Osteoblast (primary cell): ENCODE measurements around the gene DCAF15. TPM values are rescaled to one million over a fixed set of nuclear protein-coding genes. Genes with fewer than 3 reads are reported as not detected.

Experiments
- DNase-seq: peaks from one replicate; pipeline ENCODE4 v3.0.0; 2011; ENCODE audit warnings: low spot score, mixed read lengths; ENCODE audit not compliant: insufficient read length; ENCODE audit errors: missing footprints
- H2AFZ ChIP-seq: 2 replicates; pipeline ENCODE4 v1.6.0; 2011; ENCODE audit warnings: mild to moderate bottlenecking, low read length
- H3K27ac ChIP-seq: 2 replicates; pipeline ENCODE4 v1.5.1; 2011; ENCODE audit warnings: mild to moderate bottlenecking, low read depth, low read length, moderate library complexity
- H3K27me3 ChIP-seq: 2 replicates; pipeline ENCODE4 v1.6.0; 2012; ENCODE audit warnings: mild to moderate bottlenecking, control low read depth, inconsistent platforms, low read length, moderate library complexity; ENCODE audit not compliant: insufficient read depth
- H3K36me3 ChIP-seq: 2 replicates; pipeline ENCODE4 v1.5.1; 2011; ENCODE audit warnings: mild to moderate bottlenecking, low read length, control low read depth, moderate library complexity; ENCODE audit not compliant: insufficient read depth
- H3K4me1 ChIP-seq: 2 replicates; pipeline ENCODE4 v1.5.1; 2011; ENCODE audit warnings: mild to moderate bottlenecking, low read length, control low read depth, moderate library complexity; ENCODE audit not compliant: insufficient read depth
- H3K4me2 ChIP-seq: 2 replicates; pipeline ENCODE4 v1.6.0; 2011; ENCODE audit warnings: mild to moderate bottlenecking, low read length; ENCODE audit not compliant: insufficient read depth
- H3K4me3 ChIP-seq: fragments of 200-600 bp; sonication (generic); 3 replicates; pipeline ENCODE4 v1.5.1; 2012; ENCODE audit warnings: mild to moderate bottlenecking, low read length, inconsistent platforms; ENCODE audit not compliant: insufficient read depth
- H3K79me2 ChIP-seq: 2 replicates; pipeline ENCODE4 v1.6.0; 2012; ENCODE audit warnings: mild to moderate bottlenecking, low read length, control low read depth, inconsistent platforms; ENCODE audit not compliant: insufficient read depth
- H3K9me3 ChIP-seq: 2 replicates; pipeline ENCODE4 v1.5.1; 2011; ENCODE audit warnings: low read depth, low read length, control low read depth
- H4K20me1 ChIP-seq: 2 replicates; pipeline ENCODE4 v1.6.0; 2012; ENCODE audit warnings: mild to moderate bottlenecking, low read length, control low read depth; ENCODE audit not compliant: insufficient read depth
- CTCF ChIP-seq: IDR thresholded peaks from 2 replicates; pipeline ENCODE4 v1.5.1; 2011; ENCODE audit warnings: mild to moderate bottlenecking, low read depth, low read length, moderate library complexity; ENCODE audit errors: extremely low read depth
- total RNA-seq: library from RNA; depleted of rRNA; stranded (reverse); fragments of >200 nt; gene quantifications from 2 replicates; pipeline ENCODE4 v1.2.3, GENCODE V29; 2012

The DCAF15 gene
- total RNA-seq, 1 donor = 11.9 TPM

GRCh38 chr19:14003251-14004055 lies 51.1 kb downstream of the DCAF15 start:
- DNase-seq = peak; percentile 47
- peaks cover 2% of the 10 kb centered on the region for H3K9me3 ChIP-seq
- H2AFZ ChIP-seq = peak overlapping the region; percentile 47
- peak overlapping the region; percentile 36 for H3K27ac ChIP-seq
- no peaks in the 10 kb centered on the region for H3K27me3 ChIP-seq
- no peaks in the 10 kb centered on the region for H3K36me3 ChIP-seq
- H3K4me3 ChIP-seq = no peak overlapping the region
- peaks cover 9% of the 10 kb centered on the region for H4K20me1 ChIP-seq
- H3K4me1 ChIP-seq = peaks cover 23% of the 10 kb centered on the region
- TF ChIP-seq CTCF = no peak
- H3K79me2 ChIP-seq = peaks cover 36% of the 10 kb centered on the region
- peak overlapping the region; percentile 41 for H3K4me2 ChIP-seq

DNA sequence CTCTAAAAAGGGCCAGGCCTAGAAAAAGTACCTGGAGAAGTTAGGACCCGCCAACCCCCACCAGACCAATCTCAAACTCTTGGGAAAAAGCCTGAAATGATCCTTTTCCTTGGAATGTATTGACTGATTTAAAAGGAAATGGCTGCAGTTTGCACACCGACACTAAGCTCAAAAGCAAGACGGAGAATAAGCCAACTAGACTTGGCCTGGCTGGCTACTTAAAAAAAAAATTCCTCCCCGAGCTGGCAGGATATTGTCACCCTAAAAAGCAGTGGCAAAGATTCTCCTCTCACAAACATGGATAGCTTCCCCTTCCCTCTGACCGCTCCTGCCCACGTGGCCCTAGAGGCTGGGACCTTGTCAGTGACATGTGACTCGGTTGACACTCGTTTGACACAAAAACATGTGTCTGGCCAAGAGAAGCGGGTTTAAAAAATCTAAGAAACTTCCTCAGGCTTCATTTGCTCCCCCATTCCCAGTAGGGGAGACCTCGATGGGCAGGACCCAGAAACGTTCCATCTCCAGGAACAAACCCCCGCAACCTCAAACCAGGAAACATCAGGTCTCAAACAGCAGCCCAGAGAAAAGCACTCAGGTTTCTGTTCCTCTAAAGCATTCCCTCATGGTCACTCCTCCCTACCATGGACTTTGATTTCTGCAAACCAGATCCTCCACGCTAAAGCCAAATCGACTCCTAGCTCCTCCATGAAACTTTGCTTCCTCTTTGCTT lies 52.5 kb downstream of the DCAF15 start:
- Histone ChIP-seq H3K27ac (peak overlapping the region; percentile 78), H2AFZ (peak overlapping the region; percentile 85), H3K4me2 (peak overlapping the region; percentile 74), H3K27me3 (no peaks in the 10 kb centered on the region), H3K36me3 (no peaks in the 10 kb centered on the region), H4K20me1 (peaks cover 6% of the 10 kb centered on the region), H3K9me3 (no peaks in the 10 kb centered on the region), H3K79me2 (peaks cover 29% of the 10 kb centered on the region), H3K4me3 (peak overlapping the region; percentile 91), H3K4me1 (peaks cover 23% of the 10 kb centered on the region)
- DNase-seq = peak; percentile 86
- TF ChIP-seq CTCF = no peak

DNA sequence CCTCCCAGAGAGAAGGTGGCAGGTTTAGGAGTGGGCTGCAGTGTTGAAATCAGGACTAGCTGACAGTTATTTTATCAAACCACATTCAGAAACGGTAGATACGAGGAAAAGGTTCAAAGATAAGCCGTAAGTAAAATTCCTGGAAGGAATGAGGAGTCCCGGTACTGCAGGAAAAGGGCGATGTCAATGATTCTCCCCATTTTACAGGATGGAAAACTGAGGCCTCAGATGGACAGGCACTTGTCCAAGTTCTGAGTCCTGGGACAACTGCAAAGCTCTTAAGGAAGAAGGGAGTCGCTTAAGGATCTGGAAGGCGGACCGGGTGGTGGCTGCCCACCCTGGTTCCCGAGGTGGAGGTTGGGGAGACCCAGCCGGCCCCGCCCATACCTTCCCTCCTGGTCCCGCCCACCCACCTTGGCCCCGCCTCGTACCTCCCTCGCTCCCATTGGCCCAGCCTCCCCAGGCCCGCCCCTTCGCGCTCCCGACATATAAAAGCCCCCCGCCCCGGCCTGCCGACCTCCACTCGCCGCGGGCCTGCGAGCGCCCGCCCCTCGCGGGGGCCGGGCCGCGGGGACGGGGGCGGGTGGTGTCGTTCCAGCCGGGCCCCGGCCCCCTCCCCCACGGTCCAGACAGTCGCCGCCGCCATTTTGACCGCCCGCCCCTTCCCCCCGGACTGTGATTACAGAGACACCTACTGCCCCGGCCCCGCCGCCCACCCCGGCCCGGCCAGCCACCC lies 53.2 kb downstream of the DCAF15 start:
- Histone ChIP-seq H4K20me1 (peaks cover 6% of the 10 kb centered on the region), H3K27me3 (no peaks in the 10 kb centered on the region), H2AFZ (peak overlapping the region; percentile 85), H3K4me1 (peaks cover 23% of the 10 kb centered on the region), H3K9me3 (no peaks in the 10 kb centered on the region), H3K4me3 (peak overlapping the region; percentile 91), H3K79me2 (peaks cover 23% of the 10 kb centered on the region), H3K36me3 (no peaks in the 10 kb centered on the region), H3K27ac (peak overlapping the region; percentile 78), H3K4me2 (peak overlapping the region; percentile 74)
- TF ChIP-seq CTCF = no peak
- peak; percentile 95 for DNase-seq
